ENCODE data around the gene MBOAT2.

DNA sequence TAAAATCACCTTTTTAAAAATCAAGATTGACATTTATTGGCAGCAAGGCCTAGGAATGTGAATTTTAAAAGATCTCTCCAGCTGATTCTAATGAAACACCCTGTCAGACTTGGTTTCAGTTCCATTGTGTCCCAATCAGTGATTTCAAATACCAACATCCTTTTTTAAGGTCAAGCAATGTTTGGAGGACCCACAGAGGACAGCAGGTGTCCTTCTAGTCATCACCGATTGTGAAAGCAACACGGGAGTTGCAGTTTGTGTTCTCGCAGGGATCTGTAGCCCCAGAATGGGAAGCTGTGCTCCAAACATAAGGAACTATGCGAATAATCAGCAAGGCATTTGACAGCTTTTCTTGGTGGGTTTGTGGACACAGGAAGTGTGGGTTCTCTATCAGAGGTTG is 161.6 kb downstream of the MBOAT2 start:
- TF ChIP-seq, protein P1, sequence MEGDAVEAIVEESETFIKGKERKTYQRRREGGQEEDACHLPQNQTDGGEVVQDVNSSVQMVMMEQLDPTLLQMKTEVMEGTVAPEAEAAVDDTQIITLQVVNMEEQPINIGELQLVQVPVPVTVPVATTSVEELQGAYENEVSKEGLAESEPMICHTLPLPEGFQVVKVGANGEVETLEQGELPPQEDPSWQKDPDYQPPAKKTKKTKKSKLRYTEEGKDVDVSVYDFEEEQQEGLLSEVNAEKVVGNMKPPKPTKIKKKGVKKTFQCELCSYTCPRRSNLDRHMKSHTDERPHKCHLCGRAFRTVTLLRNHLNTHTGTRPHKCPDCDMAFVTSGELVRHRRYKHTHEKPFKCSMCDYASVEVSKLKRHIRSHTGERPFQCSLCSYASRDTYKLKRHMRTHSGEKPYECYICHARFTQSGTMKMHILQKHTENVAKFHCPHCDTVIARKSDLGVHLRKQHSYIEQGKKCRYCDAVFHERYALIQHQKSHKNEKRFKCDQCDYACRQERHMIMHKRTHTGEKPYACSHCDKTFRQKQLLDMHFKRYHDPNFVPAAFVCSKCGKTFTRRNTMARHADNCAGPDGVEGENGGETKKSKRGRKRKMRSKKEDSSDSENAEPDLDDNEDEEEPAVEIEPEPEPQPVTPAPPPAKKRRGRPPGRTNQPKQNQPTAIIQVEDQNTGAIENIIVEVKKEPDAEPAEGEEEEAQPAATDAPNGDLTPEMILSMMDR (conservative IDR thresholded peaks at IDR 0.05; ENCODE audit: low read depth, low read length), result no peak
- no peak for TF ChIP-seq EZH2phosphoT487 (IDR thresholded peaks at IDR 0.05; ENCODE audit: borderline replicate concordance, low read length)
